LNCAP (cell line): ENCODE data around the gene RLF.

Experiments used
- CTCF ChIP-seq: fragments of 450-650 bp; IDR thresholded peaks from 2 replicates; pipeline ENCODE4 v1.5.1; 2017; ENCODE audit warnings: mild to moderate bottlenecking

Gene RLF

DNA sequence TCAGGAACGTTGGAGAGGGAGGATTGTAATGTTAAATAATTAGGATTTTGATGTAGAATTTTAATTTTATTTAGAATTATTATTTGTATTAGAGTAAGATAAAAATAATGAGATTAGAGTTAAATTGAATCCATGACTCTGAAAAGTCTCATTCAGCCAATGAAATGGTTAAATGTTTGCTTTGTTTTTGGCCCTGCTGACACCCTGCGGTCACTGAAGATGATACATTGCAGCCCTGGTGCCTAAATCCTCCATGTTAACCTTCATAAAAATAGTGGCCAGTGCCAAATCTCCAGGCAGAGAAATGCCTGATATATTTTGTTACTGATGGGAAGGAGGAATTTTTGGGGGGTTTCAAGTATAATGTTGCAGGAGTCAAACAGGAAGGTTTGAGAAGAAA lies 27.3 kb upstream of the RLF start:
- TF ChIP-seq CTCF = no peak

GRCh38 chr1:40140211-40140973 lies 20.8 kb upstream of the RLF start:
- TF ChIP-seq CTCF = no peak

GRCh38 chr1:40141878-40142535 lies 19.2 kb upstream of the RLF start:
- TF ChIP-seq CTCF = no peak

- peak; percentile 74 for TF ChIP-seq CTCF
These were observed 17.2 kb upstream of the RLF start for GRCh38 chr1:40143891-40144575.

DNA sequence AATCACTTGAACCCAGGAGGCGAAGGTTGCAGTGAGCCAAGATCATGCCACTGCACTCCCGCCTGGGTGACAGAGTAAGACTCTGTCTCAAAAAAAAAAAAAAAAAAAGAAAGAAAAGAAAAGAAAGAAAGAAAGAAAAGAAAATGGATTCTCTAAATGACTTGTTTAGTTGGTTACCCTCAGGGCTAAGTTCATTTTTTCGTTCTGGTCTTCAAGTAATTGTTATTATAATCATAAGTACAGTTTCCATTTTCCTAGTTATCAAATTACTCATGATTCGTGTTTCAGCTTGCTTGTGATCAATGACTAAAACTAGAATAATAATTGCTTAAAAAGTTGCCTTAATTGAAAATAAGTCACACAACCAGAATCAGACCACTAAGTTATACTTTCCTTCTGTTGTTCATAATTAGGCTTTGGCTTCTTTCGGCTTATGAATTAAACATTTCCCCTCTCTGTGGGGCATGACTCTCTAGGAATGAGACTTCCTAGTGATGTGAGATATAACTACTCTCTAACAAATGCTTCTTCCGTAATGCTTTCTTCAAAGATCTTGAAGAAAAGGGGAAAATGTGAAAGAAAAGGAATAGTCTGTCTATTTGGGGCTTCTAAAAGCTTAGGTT lies 9.6 kb upstream of the RLF start:
- TF ChIP-seq CTCF = no peak

DNA sequence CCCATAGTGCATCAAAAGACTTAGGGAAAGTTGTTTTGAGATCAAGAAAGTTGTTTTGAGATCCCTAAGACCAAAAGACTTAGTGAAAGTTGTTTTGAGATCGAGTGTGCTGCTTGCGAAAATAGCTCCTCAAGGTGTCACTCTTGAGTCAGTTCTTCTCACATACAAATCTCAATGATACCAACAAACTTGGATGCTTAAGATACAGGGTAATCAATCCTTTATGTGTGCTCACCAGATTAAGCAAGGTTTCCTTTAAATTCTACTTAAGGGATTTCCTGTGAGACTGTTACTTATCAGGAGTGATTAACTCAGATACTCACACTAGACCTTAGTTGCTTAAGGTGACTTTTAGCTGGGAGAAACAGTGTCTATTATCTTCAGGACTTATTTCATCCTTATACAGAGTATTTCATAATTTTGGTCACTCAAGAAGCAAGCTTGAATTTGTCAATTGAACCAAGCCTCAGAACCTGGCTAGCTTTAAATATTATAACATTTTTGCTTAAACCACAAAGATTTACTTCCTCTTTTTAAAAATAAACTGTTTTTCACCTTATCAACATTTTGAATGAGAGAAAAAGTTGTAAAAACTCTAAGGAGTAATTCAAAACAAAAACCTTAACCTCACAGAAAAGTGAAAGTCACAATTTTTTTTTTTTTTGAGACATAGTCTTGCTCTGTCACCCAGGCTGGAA lies 8.0 kb upstream of the RLF start:
- peak; percentile 81 for TF ChIP-seq CTCF

- TF ChIP-seq CTCF = no peak
These were observed 6.1 kb upstream of the RLF start for GRCh38 chr1:40155135-40155534.
